ENCODE measurements around the gene TMEM141.

The TMEM141 gene

DNA sequence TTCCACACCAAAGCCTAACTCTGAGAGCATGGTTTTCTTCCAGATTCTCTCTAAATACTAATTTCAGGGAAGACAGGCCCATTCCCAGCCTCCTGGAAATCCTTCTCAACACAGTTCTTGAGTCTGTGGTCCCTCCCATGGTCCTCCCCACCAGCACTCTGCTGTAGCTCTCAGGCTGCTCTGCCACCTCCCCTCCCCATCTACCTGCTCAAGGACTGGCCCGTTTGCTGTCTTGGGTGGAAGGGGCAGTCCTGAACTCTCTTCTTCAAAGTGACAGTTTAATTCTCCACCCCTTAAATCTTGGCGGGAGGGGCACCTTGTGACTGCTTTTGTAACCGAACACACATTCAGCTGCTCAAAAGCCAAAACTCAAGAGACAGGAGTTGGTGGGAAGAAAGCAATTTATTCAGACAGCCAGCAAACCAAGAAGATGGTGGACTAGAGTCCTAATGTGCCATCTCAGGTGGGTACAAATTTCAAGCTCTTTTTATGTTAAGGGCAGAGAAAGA, 19.2 kb upstream of the TMEM141 start:
- H3K36me3 ChIP-seq (replicated peaks; ENCODE audit: low read depth, low read length), result no peaks in the 10 kb centered on the region
- no peak overlapping the region for H2AFZ ChIP-seq (ENCODE audit: low read depth, low read length)
- no peak overlapping the region for H3K27ac ChIP-seq (ENCODE audit: low read length)
- H3K4me2 ChIP-seq (ENCODE audit: low read length), result no peak overlapping the region
- peaks cover 5% of the 10 kb centered on the region for H3K9me3 ChIP-seq (ENCODE audit: insufficient read depth, low read length)
- H4K20me1 ChIP-seq (ENCODE audit: insufficient read depth, low read length), result no peaks in the 10 kb centered on the region
- H3K9ac ChIP-seq (ENCODE audit: low read length), result no peak overlapping the region
- H3K4me3 ChIP-seq (ENCODE audit: low read length), result no peak overlapping the region
- H3K79me2 ChIP-seq (ENCODE audit: low read length), result no peaks in the 10 kb centered on the region
- TF ChIP-seq, protein P1, sequence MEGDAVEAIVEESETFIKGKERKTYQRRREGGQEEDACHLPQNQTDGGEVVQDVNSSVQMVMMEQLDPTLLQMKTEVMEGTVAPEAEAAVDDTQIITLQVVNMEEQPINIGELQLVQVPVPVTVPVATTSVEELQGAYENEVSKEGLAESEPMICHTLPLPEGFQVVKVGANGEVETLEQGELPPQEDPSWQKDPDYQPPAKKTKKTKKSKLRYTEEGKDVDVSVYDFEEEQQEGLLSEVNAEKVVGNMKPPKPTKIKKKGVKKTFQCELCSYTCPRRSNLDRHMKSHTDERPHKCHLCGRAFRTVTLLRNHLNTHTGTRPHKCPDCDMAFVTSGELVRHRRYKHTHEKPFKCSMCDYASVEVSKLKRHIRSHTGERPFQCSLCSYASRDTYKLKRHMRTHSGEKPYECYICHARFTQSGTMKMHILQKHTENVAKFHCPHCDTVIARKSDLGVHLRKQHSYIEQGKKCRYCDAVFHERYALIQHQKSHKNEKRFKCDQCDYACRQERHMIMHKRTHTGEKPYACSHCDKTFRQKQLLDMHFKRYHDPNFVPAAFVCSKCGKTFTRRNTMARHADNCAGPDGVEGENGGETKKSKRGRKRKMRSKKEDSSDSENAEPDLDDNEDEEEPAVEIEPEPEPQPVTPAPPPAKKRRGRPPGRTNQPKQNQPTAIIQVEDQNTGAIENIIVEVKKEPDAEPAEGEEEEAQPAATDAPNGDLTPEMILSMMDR (IDR thresholded peaks at IDR 0.05; ENCODE audit: low read depth, low read length), result no peak
- TF ChIP-seq EZH2phosphoT487 (IDR thresholded peaks at IDR 0.05; ENCODE audit: low read depth), result no peak
- peaks cover 12% of the 10 kb centered on the region for H3K4me1 ChIP-seq (ENCODE audit: low read length)
- H3K27me3 ChIP-seq (ENCODE audit: low read depth, low read length), result peaks cover 11% of the 10 kb centered on the region

DNA sequence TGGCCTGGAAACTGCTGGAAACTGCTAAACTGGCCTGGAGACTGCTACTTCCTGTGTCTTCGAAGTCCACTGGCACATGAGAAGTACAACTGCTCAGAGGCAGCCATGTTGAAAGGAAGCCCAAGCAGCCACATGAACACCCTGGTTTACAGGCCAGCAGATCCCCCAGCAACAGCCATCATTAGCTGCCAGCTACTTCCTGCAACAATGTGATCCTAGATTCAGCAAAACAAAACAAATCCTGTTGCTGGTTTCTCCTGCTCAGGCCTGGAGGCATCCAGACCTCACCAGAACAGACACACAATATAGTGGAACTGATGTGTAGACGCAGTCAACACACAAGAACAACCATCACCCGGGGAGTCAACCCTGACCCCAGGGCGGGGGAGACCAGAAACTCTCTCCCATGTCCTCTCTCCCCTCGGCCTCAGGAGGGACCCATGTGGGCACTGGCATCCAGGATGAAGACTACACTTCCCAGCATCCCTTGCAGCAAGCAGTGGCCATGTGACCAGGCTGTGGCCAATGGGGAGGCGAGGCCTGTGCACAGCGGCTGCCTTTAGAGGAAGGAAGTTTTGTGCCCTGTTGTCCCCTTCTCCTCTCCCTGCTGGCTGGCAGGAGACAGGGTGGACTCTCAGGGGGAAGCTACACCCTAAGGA, 17.6 kb upstream of the TMEM141 start:
- H3K4me2 ChIP-seq (ENCODE audit: low read length), result peak overlapping the region; percentile 28; the same call in 1 of the 2 replicates
- no peaks in the 10 kb centered on the region for H3K79me2 ChIP-seq (ENCODE audit: low read length)
- peaks cover 5% of the 10 kb centered on the region for H3K9me3 ChIP-seq (ENCODE audit: insufficient read depth, low read length)
- H2AFZ ChIP-seq (ENCODE audit: low read depth, low read length), result peak overlapping the region; percentile 52; the same call in 1 of the 2 replicates
- H3K27me3 ChIP-seq (ENCODE audit: low read depth, low read length), result peaks cover 15% of the 10 kb centered on the region
- H3K9ac ChIP-seq (ENCODE audit: low read length), result no peak overlapping the region
- H3K36me3 ChIP-seq (replicated peaks; ENCODE audit: low read depth, low read length), result no peaks in the 10 kb centered on the region
- no peak overlapping the region for H3K27ac ChIP-seq (ENCODE audit: low read length)
- no peak overlapping the region for H3K4me3 ChIP-seq (ENCODE audit: low read length)
- H3K4me1 ChIP-seq (ENCODE audit: low read length), result no peaks in the 10 kb centered on the region
- TF ChIP-seq, protein P1 (IDR thresholded peaks at IDR 0.05; ENCODE audit: low read depth, low read length), result no peak
- no peak for TF ChIP-seq EZH2phosphoT487 (IDR thresholded peaks at IDR 0.05; ENCODE audit: low read depth)
- no peaks in the 10 kb centered on the region for H4K20me1 ChIP-seq (ENCODE audit: insufficient read depth, low read length)

DNA sequence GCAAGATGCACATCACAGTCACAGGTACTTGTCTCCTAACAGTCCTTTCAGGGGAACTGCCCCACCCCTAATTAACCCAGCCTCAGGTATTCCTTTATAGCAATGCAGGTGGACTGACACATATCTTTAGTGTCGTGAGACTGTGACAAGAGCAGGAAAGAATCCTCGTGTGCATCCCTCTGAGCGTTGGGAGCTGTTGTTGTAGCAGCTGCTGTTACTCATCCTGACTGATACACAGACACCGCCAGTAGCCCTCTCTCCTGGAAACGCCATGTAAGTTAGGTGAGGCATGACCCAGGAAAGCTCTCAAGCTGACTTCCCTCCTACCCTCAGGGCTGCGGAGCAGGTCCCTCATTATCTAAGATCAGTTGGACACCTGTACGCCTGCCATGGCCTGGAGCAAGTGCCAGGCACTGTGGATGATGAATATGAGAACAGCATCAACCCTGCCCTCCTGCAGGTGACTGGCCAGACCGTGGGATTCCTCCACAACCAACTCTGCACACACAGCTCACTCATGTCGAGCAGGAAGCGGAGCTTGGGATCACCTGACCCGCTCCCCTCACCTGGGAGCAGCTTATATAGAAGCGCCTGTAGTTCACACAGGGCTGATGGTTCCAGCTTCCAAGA, 16.6 kb upstream of the TMEM141 start:
- no peak overlapping the region for H3K4me2 ChIP-seq (ENCODE audit: low read length)
- no peak overlapping the region for H3K9ac ChIP-seq (ENCODE audit: low read length)
- H3K79me2 ChIP-seq (ENCODE audit: low read length), result no peaks in the 10 kb centered on the region
- peaks cover 25% of the 10 kb centered on the region for H3K27me3 ChIP-seq (ENCODE audit: low read depth, low read length)
- no peak overlapping the region for H3K4me3 ChIP-seq (ENCODE audit: low read length)
- H3K36me3 ChIP-seq (replicated peaks; ENCODE audit: low read depth, low read length), result no peaks in the 10 kb centered on the region
- H2AFZ ChIP-seq (ENCODE audit: low read depth, low read length), result no peak overlapping the region
- no peak for TF ChIP-seq EZH2phosphoT487 (IDR thresholded peaks at IDR 0.05; ENCODE audit: low read depth)
- TF ChIP-seq, protein P1 (IDR thresholded peaks at IDR 0.05; ENCODE audit: low read depth, low read length), result no peak
- no peaks in the 10 kb centered on the region for H4K20me1 ChIP-seq (ENCODE audit: insufficient read depth, low read length)
- peaks cover 5% of the 10 kb centered on the region for H3K9me3 ChIP-seq (ENCODE audit: insufficient read depth, low read length)
- no peak overlapping the region for H3K27ac ChIP-seq (ENCODE audit: low read length)
- H3K4me1 ChIP-seq (ENCODE audit: low read length), result no peaks in the 10 kb centered on the region

DNA sequence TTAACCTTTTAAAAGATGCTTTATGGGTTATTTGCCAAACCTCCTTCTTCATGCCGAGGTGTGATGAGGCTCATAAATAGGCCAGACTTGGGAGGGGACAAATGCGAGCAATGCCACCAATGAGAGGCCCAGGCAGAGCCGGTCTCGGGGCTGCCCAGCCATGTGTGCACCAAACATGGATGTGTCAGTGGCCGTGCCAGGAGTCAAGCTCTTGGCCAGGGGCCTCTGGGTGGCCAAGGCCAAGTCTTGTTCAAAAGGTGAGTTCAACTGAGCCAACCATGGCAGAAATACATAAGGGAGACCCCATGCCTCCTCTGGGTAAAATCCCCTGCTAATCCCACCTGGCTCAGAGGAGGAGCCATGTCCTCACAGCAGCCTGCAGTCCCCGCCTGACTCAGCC, 16.0 kb upstream of the TMEM141 start:
- Histone ChIP-seq H3K27me3 (ENCODE audit: low read depth, low read length) (peaks cover 31% of the 10 kb centered on the region), H3K4me1 (ENCODE audit: low read length) (no peaks in the 10 kb centered on the region), H3K79me2 (ENCODE audit: low read length) (no peaks in the 10 kb centered on the region), H3K4me3 (ENCODE audit: low read length) (no peak overlapping the region), H2AFZ (ENCODE audit: low read depth, low read length) (no peak overlapping the region), H3K4me2 (ENCODE audit: low read length) (no peak overlapping the region), H3K9me3 (ENCODE audit: insufficient read depth, low read length) (peaks cover 5% of the 10 kb centered on the region), H3K36me3 (replicated peaks; ENCODE audit: low read depth, low read length) (no peaks in the 10 kb centered on the region), H4K20me1 (ENCODE audit: insufficient read depth, low read length) (no peaks in the 10 kb centered on the region), H3K9ac (ENCODE audit: low read length) (no peak overlapping the region), H3K27ac (ENCODE audit: low read length) (no peak overlapping the region)
- TF ChIP-seq, protein P1 (IDR thresholded peaks at IDR 0.05; ENCODE audit: low read depth, low read length), result no peak
- no peak for TF ChIP-seq EZH2phosphoT487 (IDR thresholded peaks at IDR 0.05; ENCODE audit: low read depth)

Data from OCI-LY3 (cell line).